Muscle of leg (tissue), 11 donors: ENCODE data around the gene ZNHIT1. TPM values are rescaled to one million over a fixed set of nuclear protein-coding genes. Genes with fewer than 3 reads are reported as not detected.

Source experiments
- DNase-seq: peaks from one replicate; pipeline ENCODE4 v3.0.0; 2013
- H3K27ac ChIP-seq: one replicate; pipeline ENCODE4 v1.5.1; 2013; ENCODE audit warnings: mild to moderate bottlenecking, low read length, control low read depth
- H3K27me3 ChIP-seq: one replicate; pipeline ENCODE4 v1.6.1; 2013; ENCODE audit warnings: low read length; ENCODE audit not compliant: control insufficient read depth, insufficient read depth
- H3K36me3 ChIP-seq: one replicate; pipeline ENCODE4 v1.6.1; 2013; ENCODE audit warnings: low read length; ENCODE audit not compliant: control insufficient read depth, insufficient read depth
- H3K4me1 ChIP-seq: one replicate; pipeline ENCODE4 v1.6.1; 2013; ENCODE audit warnings: low read length; ENCODE audit not compliant: control insufficient read depth, insufficient read depth
- H3K4me3 ChIP-seq: one replicate; pipeline ENCODE4 v1.5.1; 2013; ENCODE audit warnings: low read length, control low read depth
- H3K9me3 ChIP-seq: replicated peaks from 2 replicates; pipeline ENCODE4 v1.6.1; 2013; ENCODE audit warnings: low read depth, low read length; ENCODE audit not compliant: control insufficient read depth
- WGBS: methylation state at CpG from one replicate; pipeline ENCODE4 v1.1.5; 2013; ENCODE audit warnings: missing lambda C conversion rate; ENCODE audit not compliant: insufficient coverage; 5-methylcytosine and 5-hydroxymethylcytosine counted together
- polyA plus RNA-seq, 8 donors: library from polyadenylated mRNA; unstranded; fragments of 120-200 nt; gene quantifications; one replicate each; pipeline versions ENCODE4 v1.2.1 to v1.2.3, GENCODE V29; 2013; ENCODE audit warnings: inconsistent platforms in 1 of 8, low replicate concordance in 1 of 8; ENCODE audit not compliant: insufficient read length in 8 of 8, insufficient read depth in 1 of 8
- total RNA-seq: library from RNA; stranded (reverse); fragments of 120-200 nt; gene quantifications from one replicate; pipeline ENCODE4 v1.2.4, GENCODE V29; 2013

Gene ZNHIT1
- total and polyA plus RNA-seq, 9 donors: 45.4 to 67.3 (median 47.8) TPM

DNA sequence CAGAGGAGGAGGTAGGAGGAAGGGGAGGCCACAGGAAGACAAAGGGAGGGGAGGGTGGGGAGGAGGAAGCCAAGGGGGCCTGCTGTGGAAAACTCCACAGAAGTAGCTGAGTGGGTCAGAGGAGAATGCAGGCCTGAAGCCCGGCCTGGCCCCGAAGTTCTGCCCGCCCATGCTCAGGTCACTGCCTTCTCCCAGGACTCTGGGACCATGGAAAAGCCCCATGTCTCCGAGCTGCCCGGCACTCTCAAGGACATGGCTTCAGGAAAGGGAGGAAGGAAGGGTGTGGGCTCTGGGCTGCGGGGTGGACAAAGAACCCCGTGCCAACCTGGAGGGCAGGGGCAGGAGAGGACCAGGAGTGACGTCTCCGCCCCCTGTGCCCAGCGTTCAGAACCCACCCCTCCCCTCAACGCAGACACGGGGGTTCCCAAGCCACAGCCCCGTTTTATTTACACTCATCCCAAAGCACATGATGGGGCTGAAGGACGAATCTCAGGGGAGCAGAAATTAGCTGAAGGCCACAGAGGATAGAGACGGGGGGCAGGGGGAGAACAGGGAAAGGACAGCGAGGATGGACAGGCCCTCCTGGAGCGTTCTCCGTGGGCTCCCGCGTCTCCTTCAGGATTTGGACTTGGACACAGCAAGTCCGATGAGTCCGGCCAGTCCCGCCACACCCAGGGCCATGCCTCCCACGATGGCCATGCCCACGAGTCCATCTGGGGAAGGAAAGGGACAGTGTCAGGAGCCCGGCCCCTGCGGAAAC, 21.4 kb downstream of the ZNHIT1 start:
- H3K27ac ChIP-seq: peak overlapping the region; percentile 90
- no peaks in the 10 kb centered on the region for H3K27me3 ChIP-seq
- peak; percentile 48 for DNase-seq
- no peaks in the 10 kb centered on the region for H3K9me3 ChIP-seq
- no peak overlapping the region for H3K4me3 ChIP-seq
- peaks cover 55% of the 10 kb centered on the region for H3K36me3 ChIP-seq
- peaks cover 45% of the 10 kb centered on the region for H3K4me1 ChIP-seq
- 85% methylated on average over 13 of the region's 27 CpGs for WGBS

DNA sequence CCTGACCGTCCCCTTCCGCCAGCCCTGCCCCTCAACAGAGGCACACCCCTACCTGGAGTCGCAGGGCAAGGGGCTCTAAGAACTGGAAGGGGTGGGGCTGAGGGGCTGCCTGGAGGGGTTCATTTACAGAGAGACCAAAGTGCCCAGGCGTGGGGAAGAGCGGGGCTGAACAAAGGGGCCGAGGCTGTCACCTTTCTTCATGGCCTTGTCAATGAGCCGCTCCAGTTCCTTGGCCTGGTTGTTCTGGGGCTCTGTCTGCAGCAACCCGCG, 21.9 kb downstream of the ZNHIT1 start:
- Histone ChIP-seq H3K4me3 (no peak overlapping the region), H3K4me1 (peaks cover 45% of the 10 kb centered on the region), H3K36me3 (peaks cover 53% of the 10 kb centered on the region), H3K27me3 (no peaks in the 10 kb centered on the region), H3K9me3 (no peaks in the 10 kb centered on the region), H3K27ac (no peak overlapping the region)
- DNase-seq: no peak
- WGBS: 92% methylated on average over 6 of the region's 9 CpGs

DNA sequence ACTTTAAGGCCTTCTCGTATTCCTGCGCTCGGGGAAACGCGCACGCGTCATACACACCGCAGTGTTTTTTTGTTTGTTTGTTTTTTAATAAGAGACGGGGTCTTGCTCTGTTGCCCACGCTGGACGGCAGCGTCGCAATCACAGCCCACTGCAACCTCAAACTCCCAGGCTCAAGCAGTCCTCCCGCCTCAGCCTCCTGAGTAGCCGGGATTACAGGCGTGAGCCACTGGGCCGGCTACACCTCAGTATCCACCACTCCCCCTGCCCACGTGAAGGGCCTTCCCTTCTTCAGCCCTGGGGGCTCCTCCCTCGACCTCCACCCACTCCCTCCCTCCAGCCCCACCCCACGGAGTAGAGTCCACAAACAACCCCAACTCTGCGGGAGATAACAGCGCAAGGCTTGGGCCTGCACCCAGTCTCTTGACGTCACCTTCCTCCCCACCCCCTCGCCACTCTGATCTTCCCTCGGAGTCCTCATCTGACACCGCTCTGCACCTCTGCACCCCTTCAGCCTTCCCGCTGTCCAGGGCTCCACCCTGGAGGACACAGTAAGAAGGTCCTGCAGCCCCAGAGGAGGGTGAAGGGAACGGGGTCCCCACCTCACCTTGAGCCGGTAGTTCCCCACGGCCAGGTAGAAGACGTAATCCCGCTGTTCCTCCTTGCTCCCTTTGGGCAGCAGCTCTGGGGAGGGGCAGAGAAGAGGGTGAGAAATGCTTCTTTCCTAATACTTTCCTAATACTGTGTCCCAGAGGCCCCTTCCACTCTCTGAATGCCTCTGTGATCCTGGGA, 22.5 kb downstream of the ZNHIT1 start:
- H3K9me3 ChIP-seq: no peaks in the 10 kb centered on the region
- DNase-seq: no peak
- 88% methylated on average over 25 of the region's 32 CpGs for WGBS
- no peaks in the 10 kb centered on the region for H3K27me3 ChIP-seq
- no peak overlapping the region for H3K27ac ChIP-seq
- peaks cover 49% of the 10 kb centered on the region for H3K4me1 ChIP-seq
- no peak overlapping the region for H3K4me3 ChIP-seq
- H3K36me3 ChIP-seq: peaks cover 50% of the 10 kb centered on the region

DNA sequence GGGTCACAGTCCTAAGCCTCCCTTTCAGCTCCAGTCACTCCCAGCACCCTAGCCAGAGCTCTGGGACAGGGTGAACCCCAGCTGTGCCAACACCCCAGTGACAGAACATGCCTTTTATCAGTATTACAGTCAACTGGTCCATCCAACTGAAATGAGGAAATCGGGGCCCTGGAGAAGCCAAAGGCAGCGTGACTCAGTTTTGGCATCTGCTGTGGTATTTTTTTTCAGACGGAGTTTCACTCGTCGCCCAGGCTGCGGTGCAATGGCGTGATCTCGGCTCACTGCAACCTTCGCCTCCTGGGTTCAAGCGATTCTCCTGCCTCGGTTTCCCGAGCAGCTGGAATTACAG, 23.0 kb downstream of the ZNHIT1 start:
- H3K4me1 ChIP-seq: peaks cover 53% of the 10 kb centered on the region
- DNase-seq: no peak
- no peak overlapping the region for H3K27ac ChIP-seq
- H3K36me3 ChIP-seq: peaks cover 48% of the 10 kb centered on the region
- no peaks in the 10 kb centered on the region for H3K9me3 ChIP-seq
- no peak overlapping the region for H3K4me3 ChIP-seq
- no peaks in the 10 kb centered on the region for H3K27me3 ChIP-seq
- 87% methylated on average over 9 of the region's 12 CpGs for WGBS

DNA sequence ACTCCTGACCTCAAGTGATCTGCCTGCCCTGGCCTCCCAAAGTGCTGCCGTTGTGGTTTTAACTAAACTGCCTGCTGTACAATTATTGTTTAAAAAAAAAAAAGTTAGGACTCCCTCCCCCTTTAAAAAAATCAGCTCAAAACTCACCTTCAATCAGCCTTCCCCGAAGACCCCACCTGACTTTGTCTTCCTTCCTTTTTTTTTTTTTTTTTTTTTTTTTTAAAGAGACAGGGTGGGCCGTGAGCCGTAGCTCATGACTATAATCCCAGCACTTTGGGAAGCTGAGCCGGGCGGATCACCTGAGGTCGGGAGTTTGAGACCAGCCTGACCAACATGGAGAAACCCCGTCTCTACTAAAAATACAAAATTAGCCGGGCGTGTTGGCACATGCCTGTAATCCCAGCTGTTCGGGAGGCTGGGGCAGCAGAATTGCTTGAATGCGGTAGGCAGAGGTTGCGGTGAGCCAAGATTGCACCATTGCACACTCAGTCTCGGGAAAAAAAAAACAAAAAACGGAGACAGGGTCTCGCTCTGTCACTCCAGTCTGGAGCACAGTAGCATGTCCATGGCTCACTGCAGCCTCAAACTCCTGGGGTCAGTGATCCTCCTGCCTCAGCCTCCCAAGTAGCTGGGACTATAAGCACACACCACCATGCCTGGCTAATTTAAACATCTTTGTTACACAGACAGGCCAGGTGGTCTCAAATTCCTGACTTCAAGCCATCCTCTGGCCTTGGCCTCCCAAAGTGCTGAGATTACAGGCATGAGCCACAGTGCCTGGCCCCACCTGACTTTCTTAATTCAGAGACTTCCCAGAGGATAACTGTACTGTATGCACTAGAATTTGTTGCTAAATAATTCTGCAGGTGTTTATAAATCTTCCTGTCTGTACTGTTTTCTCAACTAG, 23.7 kb downstream of the ZNHIT1 start:
- Histone ChIP-seq H3K9me3 (no peaks in the 10 kb centered on the region), H3K27me3 (no peaks in the 10 kb centered on the region), H3K4me3 (no peak overlapping the region), H3K27ac (no peak overlapping the region), H3K36me3 (peaks cover 43% of the 10 kb centered on the region), H3K4me1 (peaks cover 53% of the 10 kb centered on the region)
- DNase-seq: no peak
- 85% methylated on average over 14 of the region's 16 CpGs for WGBS

DNA sequence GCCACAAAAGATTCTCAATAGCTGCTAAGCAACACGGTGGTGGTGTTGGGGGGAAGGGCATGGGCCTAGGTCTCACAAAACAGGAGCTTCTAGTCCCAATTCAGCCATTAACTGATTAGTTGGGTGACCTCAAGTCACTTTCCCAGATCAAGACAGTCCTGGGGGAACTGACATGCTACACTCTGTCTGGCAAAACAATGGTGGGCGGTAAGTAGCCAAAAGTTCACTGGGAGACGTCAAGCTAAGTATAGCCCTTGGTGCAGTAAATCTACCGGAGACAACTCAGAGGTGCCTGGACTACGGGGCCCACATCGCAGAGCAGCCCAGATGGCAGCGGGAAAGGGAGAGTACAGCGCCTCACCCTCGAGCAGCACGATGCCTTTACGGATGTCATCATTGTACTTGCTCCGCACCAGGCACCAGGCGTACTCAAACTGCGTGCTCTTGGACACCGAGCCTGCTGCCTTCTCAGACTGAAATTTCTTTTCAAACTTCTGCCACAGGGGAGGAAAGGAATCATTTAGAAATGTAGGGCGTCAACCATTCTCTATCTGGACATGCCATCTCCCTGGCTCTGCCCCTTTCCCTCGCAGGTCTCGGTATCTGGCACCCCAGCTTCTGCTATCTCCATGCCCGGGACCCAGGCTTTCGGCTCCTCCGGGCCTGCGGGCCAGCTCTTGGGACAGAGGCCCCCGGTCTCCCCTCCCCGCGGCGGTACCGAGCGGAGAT, 25.8 kb downstream of the ZNHIT1 start:
- 23% methylated on average over 20 of the region's 28 CpGs for WGBS
- Histone ChIP-seq H3K36me3 (peaks cover 42% of the 10 kb centered on the region), H3K9me3 (no peaks in the 10 kb centered on the region), H3K27me3 (no peaks in the 10 kb centered on the region), H3K27ac (peak overlapping the region; percentile 96), H3K4me3 (peak overlapping the region; percentile 89), H3K4me1 (peaks cover 33% of the 10 kb centered on the region)
- DNase-seq: peak; percentile 33

DNA sequence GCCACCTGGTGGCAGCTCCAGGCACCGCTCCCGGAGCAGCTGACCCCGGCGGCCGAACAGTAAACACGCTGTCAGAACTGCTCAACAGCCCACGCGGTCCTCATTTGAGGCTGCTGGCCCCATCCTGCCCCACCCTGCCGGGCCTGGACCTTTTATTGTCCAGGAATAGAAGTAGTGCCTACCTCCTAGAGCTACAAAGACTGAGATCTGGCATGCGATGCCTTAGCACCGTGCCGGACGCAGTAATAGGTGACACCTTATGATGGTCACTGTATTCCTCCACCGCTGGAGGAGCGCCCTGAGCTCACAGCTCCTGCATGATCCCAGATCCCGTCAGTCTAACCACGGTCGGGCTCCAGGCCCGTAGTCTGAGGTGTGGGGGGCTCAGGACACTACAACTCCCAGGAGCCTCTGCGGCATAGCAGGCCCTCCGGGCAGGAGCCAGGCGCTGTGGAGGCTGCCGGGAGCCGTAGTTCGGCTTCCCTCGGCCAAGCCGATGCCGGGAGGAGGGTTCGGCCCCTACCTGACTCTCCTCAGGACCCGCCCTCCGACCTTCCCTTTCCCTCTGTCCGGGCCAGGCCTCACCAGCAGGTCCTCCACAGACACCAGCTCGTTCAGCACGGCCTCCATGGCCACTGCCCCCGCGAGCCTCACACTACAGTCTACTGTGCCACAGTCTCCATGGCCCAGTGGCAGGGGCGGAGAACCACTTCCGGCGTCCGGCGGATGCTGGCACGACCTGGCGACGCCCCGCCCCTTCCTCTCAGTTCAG, 26.6 kb downstream of the ZNHIT1 start, which contains the start of gene FIS1:
Gene FIS1, minus strand, starts transcription at position 707 of the 772 bp plus-strand sequence. Its CDS starts 77 bp downstream, at position 630.
- WGBS: under 1% methylated on average over 45 of the region's 45 CpGs
- DNase-seq: peak; percentile 97
- Histone ChIP-seq H3K4me1 (peaks cover 25% of the 10 kb centered on the region), H3K9me3 (no peaks in the 10 kb centered on the region), H3K27me3 (no peaks in the 10 kb centered on the region), H3K36me3 (peaks cover 40% of the 10 kb centered on the region), H3K4me3 (peak within 1 kb of the TSS; percentile 89), H3K27ac (peak within 1 kb of the TSS; percentile 96)

DNA sequence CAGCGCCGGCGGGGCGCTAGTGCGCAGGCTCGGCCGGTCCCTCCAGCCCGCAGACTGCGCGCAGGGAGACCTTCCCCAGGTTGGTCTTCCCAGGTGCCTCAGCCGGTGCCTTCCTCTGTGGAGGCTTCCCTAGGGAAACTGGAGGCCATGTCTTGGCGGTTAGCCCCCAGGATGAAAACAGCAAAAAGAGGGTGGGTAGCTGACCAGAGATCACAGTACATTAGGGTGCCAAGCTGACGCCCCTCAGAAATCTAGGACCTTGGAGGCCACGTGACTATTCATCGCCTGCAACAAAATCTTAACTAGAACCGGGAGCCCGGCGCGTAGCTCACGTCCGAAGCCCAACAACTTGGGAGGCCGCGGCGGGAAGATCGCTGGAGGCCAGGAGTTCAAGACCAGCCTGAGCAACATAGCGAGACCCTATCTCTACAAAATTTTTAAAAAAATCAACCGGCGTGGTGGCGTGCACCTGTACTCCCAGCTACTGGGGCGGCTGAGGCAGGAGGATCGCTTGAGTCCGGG, 27.2 kb downstream of the ZNHIT1 start:
- peak overlapping the region; percentile 96 for H3K27ac ChIP-seq
- H3K9me3 ChIP-seq: no peaks in the 10 kb centered on the region
- no peaks in the 10 kb centered on the region for H3K27me3 ChIP-seq
- peaks cover 19% of the 10 kb centered on the region for H3K4me1 ChIP-seq
- H3K4me3 ChIP-seq: peak overlapping the region; percentile 89
- peaks cover 34% of the 10 kb centered on the region for H3K36me3 ChIP-seq
- 30% methylated on average over 31 of the region's 32 CpGs for whole genome bisulfite sequencing
- DNase-seq: no peak

DNA sequence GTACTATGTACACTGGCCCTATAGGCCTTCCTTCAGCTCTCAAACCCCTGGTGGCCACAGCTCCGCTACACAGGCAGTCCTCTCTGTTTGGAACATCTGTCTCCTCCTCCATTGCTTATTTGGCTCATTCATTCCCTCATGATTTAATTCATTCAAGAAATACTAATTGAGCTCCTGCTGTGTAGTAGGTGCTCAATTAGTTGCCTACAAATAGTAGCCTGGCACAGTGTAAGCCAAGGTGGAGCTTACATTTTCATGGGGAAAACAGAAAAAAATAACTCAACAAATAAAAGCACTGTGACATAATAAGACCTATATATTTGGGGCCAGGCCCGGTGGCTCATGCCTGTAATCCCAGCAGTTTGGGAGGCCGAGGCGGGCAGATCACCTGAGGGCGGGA, 30.3 kb downstream of the ZNHIT1 start:
- H3K36me3 ChIP-seq: peaks cover 17% of the 10 kb centered on the region
- no peaks in the 10 kb centered on the region for H3K9me3 ChIP-seq
- DNase-seq: no peak
- no peak overlapping the region for H3K4me3 ChIP-seq
- H3K27ac ChIP-seq: no peak overlapping the region
- no peaks in the 10 kb centered on the region for H3K27me3 ChIP-seq
- 89% methylated on average over 4 of the region's 5 CpGs for WGBS
- H3K4me1 ChIP-seq: peaks cover 27% of the 10 kb centered on the region
